Measurements from ENCODE around the gene SETBP1. TPM values are rescaled to one million over a fixed set of nuclear protein-coding genes. Genes with fewer than 3 reads are reported as not detected.

The SETBP1 gene
- total RNA-seq, 1 donor from 2014 or later = 42.0 TPM

- H3K4me1 Mint-ChIP-seq (ENCODE audit: low read depth) = peaks cover 24% of the 10 kb centered on the region
These were observed 147.4 kb downstream of the SETBP1 start for GRCh38 chr18:44828080-44828479.

GRCh38 chr18:44830581-44830980 is 149.9 kb downstream of the SETBP1 start:
- Mint-ChIP-seq H3K27ac (no peak overlapping the region), H3K4me1 (ENCODE audit: low read depth) (peaks cover 34% of the 10 kb centered on the region), H3K27me3 (ENCODE audit: insufficient read depth) (peaks cover 2% of the 10 kb centered on the region), H3K9me3 (no peaks in the 10 kb centered on the region), H3K36me3 (ENCODE audit: low read depth) (peaks cover 14% of the 10 kb centered on the region), H3K4me3 (no peak overlapping the region)
- intact Hi-C loops (cut with micrococcal nuclease) = no loop called here
- DNase-seq (ENCODE audit: low spot score) = no peak

More at GRCh38 chr18:44828080-44828479, 147.4 kb downstream of the SETBP1 start:
- H3K9me3 Mint-ChIP-seq = no peaks in the 10 kb centered on the region
- no peak overlapping the region for H3K27ac Mint-ChIP-seq
- H3K36me3 Mint-ChIP-seq (ENCODE audit: low read depth) = peaks cover 8% of the 10 kb centered on the region
- H3K4me3 Mint-ChIP-seq = no peak overlapping the region
- DNase-seq (ENCODE audit: low spot score) = no peak
- intact Hi-C loops (cut with micrococcal nuclease) = loop anchor here (10.0 kb wide), 1 partner anchor 387 kb away; no protein-coding TSS in a partner anchor
- H3K27me3 Mint-ChIP-seq (ENCODE audit: insufficient read depth) = no peaks in the 10 kb centered on the region

- H3K36me3 Mint-ChIP-seq (ENCODE audit: low read depth) = peaks cover 16% of the 10 kb centered on the region
- no peak overlapping the region for H3K27ac Mint-ChIP-seq
- DNase-seq (ENCODE audit: low spot score) = no peak
- H3K4me3 Mint-ChIP-seq = no peak overlapping the region
- no peaks in the 10 kb centered on the region for H3K9me3 Mint-ChIP-seq
- peaks cover 48% of the 10 kb centered on the region for H3K4me1 Mint-ChIP-seq (ENCODE audit: low read depth)
- H3K27me3 Mint-ChIP-seq (ENCODE audit: insufficient read depth) = peaks cover 4% of the 10 kb centered on the region
- intact Hi-C loops (cut with micrococcal nuclease) = no loop called here
These were observed 153.1 kb downstream of the SETBP1 start for GRCh38 chr18:44833786-44834185.

DNA sequence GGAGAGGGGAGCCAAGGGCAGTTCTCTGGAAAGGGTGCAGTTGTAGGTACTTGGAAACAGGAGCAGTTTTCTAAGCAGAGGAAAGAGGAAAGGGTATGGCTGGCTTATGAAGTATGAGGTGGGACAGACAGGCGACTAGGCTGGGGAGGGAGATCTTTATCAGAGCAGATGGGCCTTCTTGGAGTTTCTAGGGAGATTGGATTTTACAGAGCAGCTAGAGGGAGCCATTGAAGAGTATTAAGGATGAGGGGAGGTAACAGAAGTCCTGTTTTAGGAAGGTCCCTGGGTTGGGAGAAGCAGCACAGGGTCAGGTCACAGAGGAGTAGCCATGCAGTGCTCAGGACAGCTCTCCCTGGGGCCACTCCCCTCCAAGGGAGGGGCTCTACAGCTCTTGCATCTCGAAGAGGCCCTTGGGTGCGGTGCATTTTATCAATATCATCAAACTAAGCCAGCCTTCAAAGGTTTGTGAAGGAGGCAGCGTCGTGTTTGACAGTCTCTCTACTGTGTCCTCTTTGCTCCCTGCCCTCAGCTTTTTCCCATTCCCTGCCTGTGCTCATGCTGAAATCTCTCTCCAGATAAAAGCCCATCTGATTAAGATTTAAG is 154.3 kb downstream of the SETBP1 start:
- no peak for DNase-seq (ENCODE audit: low spot score)
- Mint-ChIP-seq H3K36me3 (ENCODE audit: low read depth) (peaks cover 22% of the 10 kb centered on the region), H3K9me3 (no peaks in the 10 kb centered on the region), H3K27ac (no peak overlapping the region), H3K4me1 (ENCODE audit: low read depth) (peaks cover 60% of the 10 kb centered on the region), H3K4me3 (no peak overlapping the region), H3K27me3 (ENCODE audit: insufficient read depth) (peaks cover 4% of the 10 kb centered on the region)
- intact Hi-C loops (cut with micrococcal nuclease) = no loop called here

- H3K36me3 Mint-ChIP-seq (ENCODE audit: low read depth) = peaks cover 26% of the 10 kb centered on the region
- no peak overlapping the region for H3K4me3 Mint-ChIP-seq
- DNase-seq (ENCODE audit: low spot score) = no peak
- H3K27ac Mint-ChIP-seq = no peak overlapping the region
- peaks cover 59% of the 10 kb centered on the region for H3K4me1 Mint-ChIP-seq (ENCODE audit: low read depth)
- no peaks in the 10 kb centered on the region for H3K9me3 Mint-ChIP-seq
- peaks cover 4% of the 10 kb centered on the region for H3K27me3 Mint-ChIP-seq (ENCODE audit: insufficient read depth)
- intact Hi-C loops (cut with micrococcal nuclease) = no loop called here
These were observed 155.0 kb downstream of the SETBP1 start for GRCh38 chr18:44835703-44836102.

- Mint-ChIP-seq H3K4me3 (no peak overlapping the region), H3K27ac (no peak overlapping the region), H3K27me3 (ENCODE audit: insufficient read depth) (peaks cover 4% of the 10 kb centered on the region), H3K36me3 (ENCODE audit: low read depth) (peaks cover 26% of the 10 kb centered on the region), H3K9me3 (no peaks in the 10 kb centered on the region), H3K4me1 (ENCODE audit: low read depth) (peaks cover 57% of the 10 kb centered on the region)
- intact Hi-C loops (cut with micrococcal nuclease) = no loop called here
- no peak for DNase-seq (ENCODE audit: low spot score)
These were observed 155.6 kb downstream of the SETBP1 start for GRCh38 chr18:44836263-44836662.

GRCh38 chr18:44837482-44838180 is 156.9 kb downstream of the SETBP1 start:
- Mint-ChIP-seq H3K36me3 (ENCODE audit: low read depth) (peaks cover 30% of the 10 kb centered on the region), H3K9me3 (peaks cover 5% of the 10 kb centered on the region), H3K4me3 (no peak overlapping the region), H3K27me3 (ENCODE audit: insufficient read depth) (peaks cover 5% of the 10 kb centered on the region), H3K4me1 (ENCODE audit: low read depth) (peaks cover 62% of the 10 kb centered on the region), H3K27ac (no peak overlapping the region)
- intact Hi-C loops (cut with micrococcal nuclease) = loop anchor here (2.0 kb wide), 2 partner anchors 39 to 79 kb away; no protein-coding TSS in a partner anchor
- DNase-seq (ENCODE audit: low spot score) = no peak

GRCh38 chr18:44838971-44839666 is 158.4 kb downstream of the SETBP1 start:
- Mint-ChIP-seq H3K4me3 (peak overlapping the region; percentile 40), H3K9me3 (peaks cover 5% of the 10 kb centered on the region), H3K36me3 (ENCODE audit: low read depth) (peaks cover 23% of the 10 kb centered on the region), H3K27ac (peak overlapping the region; percentile 59), H3K4me1 (ENCODE audit: low read depth) (peaks cover 56% of the 10 kb centered on the region), H3K27me3 (ENCODE audit: insufficient read depth) (peaks cover 5% of the 10 kb centered on the region)
- intact Hi-C loops (cut with micrococcal nuclease) = loop anchor here (1.0 to 2.0 kb wide), 5 partner anchors 20 to 160 kb away; no protein-coding TSS in a partner anchor
- DNase-seq (ENCODE audit: low spot score) = peak; percentile 73

DNA sequence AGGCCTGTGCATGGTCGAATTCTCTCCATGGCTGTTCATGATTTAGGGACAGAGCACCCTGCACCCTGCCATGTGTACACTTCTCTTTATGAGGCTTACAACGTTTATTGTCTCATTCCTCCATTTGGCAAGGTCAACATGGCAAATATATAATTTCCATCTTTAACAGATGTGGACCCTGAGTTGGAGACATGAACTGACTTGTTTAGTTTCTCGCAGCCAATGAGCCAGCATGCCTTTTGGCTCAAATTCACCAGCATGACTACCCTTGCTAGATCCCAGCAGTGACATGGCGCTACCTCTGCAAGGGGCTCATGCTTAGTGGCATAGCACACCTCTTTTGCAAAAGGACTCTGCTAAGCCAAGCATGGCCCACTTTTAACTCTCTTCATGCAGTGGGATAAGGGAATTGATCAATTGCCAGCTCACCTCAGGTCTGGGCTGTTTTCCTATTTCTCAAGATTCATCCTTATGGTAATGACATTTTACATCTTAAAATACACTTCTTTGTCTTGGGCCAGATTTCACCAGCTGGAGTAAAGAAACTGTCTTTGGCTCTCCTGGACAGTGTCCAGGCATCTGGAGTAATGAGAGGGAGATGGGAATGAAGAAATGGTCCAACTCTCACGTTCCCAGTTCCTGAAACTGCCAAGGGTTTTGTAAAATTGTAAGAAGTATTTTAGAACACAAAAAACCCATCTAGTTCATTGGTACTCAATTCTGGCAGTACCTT is 159.5 kb downstream of the SETBP1 start:
- Mint-ChIP-seq H3K27me3 (ENCODE audit: insufficient read depth) (peaks cover 4% of the 10 kb centered on the region), H3K4me3 (no peak overlapping the region), H3K36me3 (ENCODE audit: low read depth) (peaks cover 21% of the 10 kb centered on the region), H3K4me1 (ENCODE audit: low read depth) (peaks cover 51% of the 10 kb centered on the region), H3K27ac (no peak overlapping the region), H3K9me3 (peaks cover 5% of the 10 kb centered on the region)
- intact Hi-C loops (cut with micrococcal nuclease) = no loop called here
- DNase-seq (ENCODE audit: low spot score) = no peak

- Mint-ChIP-seq H3K4me1 (ENCODE audit: low read depth) (peaks cover 46% of the 10 kb centered on the region), H3K9me3 (peaks cover 5% of the 10 kb centered on the region), H3K4me3 (no peak overlapping the region), H3K36me3 (ENCODE audit: low read depth) (peaks cover 21% of the 10 kb centered on the region), H3K27me3 (ENCODE audit: insufficient read depth) (peaks cover 4% of the 10 kb centered on the region), H3K27ac (no peak overlapping the region)
- intact Hi-C loops (cut with micrococcal nuclease) = no loop called here
- no peak for DNase-seq (ENCODE audit: low spot score)
These were observed 160.5 kb downstream of the SETBP1 start for GRCh38 chr18:44841221-44841620.

DNA sequence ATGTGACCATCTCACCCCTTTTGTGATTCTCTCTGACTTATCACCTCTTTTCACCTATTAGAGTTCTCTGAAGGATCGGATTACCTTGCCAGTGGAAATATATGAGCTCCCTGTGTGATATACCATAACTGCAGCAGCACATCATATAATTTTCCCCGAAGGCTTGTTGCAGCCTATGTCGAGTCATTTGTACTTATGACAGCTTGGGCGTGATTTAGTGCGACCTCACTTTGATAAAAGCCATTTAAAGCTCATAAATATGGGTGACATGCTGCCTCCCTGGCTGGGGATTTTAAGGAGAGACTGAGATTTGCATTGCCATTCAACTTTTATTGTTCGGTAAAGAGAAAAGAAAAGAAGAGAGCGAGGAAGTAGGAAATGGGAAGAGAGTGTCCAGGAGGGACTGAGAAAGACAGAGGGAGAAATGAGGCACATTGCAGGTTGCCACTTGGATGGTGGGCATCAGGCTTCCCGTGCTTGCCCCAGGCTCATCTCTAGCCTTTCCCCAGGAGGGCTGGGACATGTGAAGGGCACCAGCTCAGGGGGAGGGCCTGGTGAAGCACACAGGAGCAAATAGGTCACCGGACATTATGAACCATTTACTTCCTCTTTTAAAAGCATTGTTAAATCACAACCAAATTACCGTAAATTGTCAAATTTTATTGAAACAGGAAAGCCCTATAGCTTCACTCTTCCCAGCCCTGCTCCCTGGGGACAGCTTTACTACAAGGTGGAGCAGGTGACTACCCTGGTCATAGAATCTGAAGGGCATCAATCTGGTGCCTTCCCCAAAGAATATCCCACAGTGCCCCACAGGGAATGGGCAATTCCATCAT is 161.3 kb downstream of the SETBP1 start:
- Mint-ChIP-seq H3K4me3 (no peak overlapping the region), H3K36me3 (ENCODE audit: low read depth) (peaks cover 21% of the 10 kb centered on the region), H3K27ac (no peak overlapping the region), H3K9me3 (peaks cover 5% of the 10 kb centered on the region), H3K4me1 (ENCODE audit: low read depth) (peaks cover 46% of the 10 kb centered on the region), H3K27me3 (ENCODE audit: insufficient read depth) (peaks cover 2% of the 10 kb centered on the region)
- intact Hi-C loops (cut with micrococcal nuclease) = no loop called here
- no peak for DNase-seq (ENCODE audit: low spot score)

All from activated T-helper 1 cell treated with anti-CD3 and anti-CD28 coated beads, Interleukin-12 subunit alpha, Interleukin-12 subunit beta, Interleukin-2, Interleukin-4 antibody, amounts not matched to agents 30 ng/mL and 10 ng/mL and 1 ng/mL, durations not matched to agents 14 hours and 24 hours and 36 hours (primary cell).